Endothelial cell of umbilical vein (primary cell): Measurements from ENCODE around the gene TPPP2. TPM values are rescaled to one million over a fixed set of nuclear protein-coding genes. Genes with fewer than 3 reads are reported as not detected.

ENCODE experiments used
- Bru-seq: library from RNA; stranded (reverse); fragments of 400-500 nt; gene quantifications from one replicate; lab custom pipeline; 2021; lab: Mats Ljungman, UMichigan
- BruChase-seq, 2 experiments: library from RNA; stranded (reverse); fragments of 400-500 nt; gene quantifications; one replicate each; lab custom pipeline; 2021; lab: Mats Ljungman, UMichigan
- BruUV-seq: library from RNA; stranded (reverse); fragments of 400-500 nt; replicated peaks from 2 replicates; lab custom pipeline; 2021; lab: Mats Ljungman, UMichigan
- CTCF ChIA-PET: fragments of 300-600, 350-600 bp; sonication (Branson Sonifier 250); formaldehyde crosslinking; loops from one replicate; lab custom pipeline; 2021; ENCODE audit warnings: antibody characterized with exemption, inconsistent platforms; lab: Charles Lee
- POLR2A ChIA-PET: fragments of 300-600, 350-600 bp; sonication (Branson Sonifier 250); formaldehyde crosslinking; loops from one replicate; lab custom pipeline; 2021; ENCODE audit warnings: antibody characterized with exemption, inconsistent platforms; lab: Charles Lee
- DNase-seq: peaks from one replicate; pipeline ENCODE4 v3.0.0-alpha.2; 2011; ENCODE audit warnings: low read depth, low spot score
- FAIRE-seq: peaks from 2 replicates; lab custom pipeline; 2011; peaks lifted over from hg19 to GRCh38; lab: Jason Lieb, UNC
- H2AFZ ChIP-seq: 2 replicates; pipeline ENCODE4 v1.6.0; 2012; ENCODE audit warnings: low read depth, low read length, control low read depth, inconsistent platforms
- H3K27ac ChIP-seq: 2 replicates; pipeline ENCODE4 v1.5.1; 2011; ENCODE audit warnings: low read depth, mild to moderate bottlenecking, control low read depth, low read length, moderate library complexity; ENCODE audit not compliant: insufficient read depth
- H3K27me3 ChIP-seq, 2 experiments: 2 replicates each; pipeline versions ENCODE4 v1.6.0 to v1.6.1; 2011; ENCODE audit warnings: low read length in 2 of 2, mixed read lengths in 1 of 2; ENCODE audit not compliant: control insufficient read depth in 2 of 2, insufficient read depth in 2 of 2
- H3K36me3 ChIP-seq, 2 experiments: 2 replicates in 1 of 2; 3 replicates in 1 of 2; pipeline ENCODE4 v1.5.1; 2011; ENCODE audit warnings: low read length in 2 of 2, mild to moderate bottlenecking in 1 of 2, moderate library complexity in 1 of 2; ENCODE audit not compliant: control insufficient read depth in 2 of 2, insufficient read depth in 2 of 2; ENCODE audit errors: extremely low read depth in 1 of 2
- H3K4me1 ChIP-seq: 3 replicates; pipeline ENCODE4 v1.5.1; 2011; ENCODE audit warnings: mild to moderate bottlenecking, low read length; ENCODE audit not compliant: control insufficient read depth, insufficient read depth; ENCODE audit errors: extremely low read depth
- H3K4me2 ChIP-seq: 2 replicates; pipeline ENCODE4 v1.6.1; 2011; ENCODE audit warnings: low read length, control low read depth, mixed read lengths; ENCODE audit not compliant: insufficient read depth
- H3K4me3 ChIP-seq, 3 experiments: fragments of 200-600 bp in 1 of 3; sonication (generic), shearing (Covaris generic) in 1 of 3; replicated peaks in 1 of 3; 2 replicates each; pipeline ENCODE4 v1.5.1; 2011 to 2016; ENCODE audit warnings: control low read depth in 3 of 3, low read length in 3 of 3, mild to moderate bottlenecking in 2 of 3, inconsistent platforms in 1 of 3, low read depth in 1 of 3, moderate library complexity in 1 of 3; ENCODE audit not compliant: insufficient read depth in 1 of 3
- H3K79me2 ChIP-seq: 2 replicates; pipeline ENCODE4 v1.6.0; 2012; ENCODE audit warnings: low read length, inconsistent platforms; ENCODE audit not compliant: control insufficient read depth, insufficient read depth
- H3K9ac ChIP-seq: replicated peaks from 2 replicates; pipeline ENCODE3; 2011; ENCODE audit warnings: low read length, control low read depth; ENCODE audit not compliant: insufficient read depth; ENCODE audit errors: extremely low read depth
- H3K9me1 ChIP-seq: replicated peaks from 3 replicates; pipeline ENCODE4 v1.6.0; 2011; ENCODE audit warnings: mild to moderate bottlenecking, low read length; ENCODE audit not compliant: control insufficient read depth, insufficient read depth; ENCODE audit errors: extremely low read depth
- H3K9me3 ChIP-seq: replicated peaks from 2 replicates; pipeline ENCODE4 v1.5.1; 2012; ENCODE audit warnings: low read length, inconsistent platforms; ENCODE audit not compliant: control insufficient read depth, insufficient read depth
- H4K20me1 ChIP-seq: replicated peaks from 2 replicates; pipeline ENCODE3; 2011; ENCODE audit warnings: mild to moderate bottlenecking, low read length; ENCODE audit not compliant: control insufficient read depth, insufficient read depth; ENCODE audit errors: extremely low read depth
- EZH2 ChIP-seq: IDR thresholded peaks from 2 replicates; pipeline ENCODE4 v1.6.1; 2012; ENCODE audit warnings: borderline replicate concordance, low read depth, mild to moderate bottlenecking, moderate library complexity, low read length, inconsistent platforms; ENCODE audit not compliant: severe bottlenecking
- FOS ChIP-seq: IDR thresholded peaks from 2 replicates; pipeline ENCODE4 v1.6.1; 2011; ENCODE audit warnings: mild to moderate bottlenecking, low read length, moderate library complexity, borderline replicate concordance; ENCODE audit not compliant: insufficient read depth
- GATA2 ChIP-seq: IDR thresholded peaks from 2 replicates; pipeline ENCODE4 v1.7.0; 2011; ENCODE audit warnings: low read depth, mild to moderate bottlenecking, moderate library complexity, mixed read lengths, low read length; ENCODE audit not compliant: insufficient read length, insufficient read depth
- JUN ChIP-seq: IDR thresholded peaks from 2 replicates; pipeline ENCODE4 v1.6.1; 2011; ENCODE audit warnings: borderline replicate concordance, low read depth; ENCODE audit not compliant: insufficient read length, insufficient read depth
- MYC ChIP-seq: IDR thresholded peaks from one replicate; pipeline ENCODE4 v1.6.1; 2011; ENCODE audit warnings: mild to moderate bottlenecking, low read depth, low read length
- POLR2A ChIP-seq: IDR thresholded peaks from 2 replicates; pipeline ENCODE4 v1.6.1; 2012; ENCODE audit warnings: low read depth, mild to moderate bottlenecking, control low read depth, low read length
- POLR2AphosphoS5 ChIP-seq: IDR thresholded peaks from 2 replicates; pipeline ENCODE4 v1.6.1; 2012; ENCODE audit warnings: low read depth, mild to moderate bottlenecking, control low read depth, low read length, moderate library complexity; ENCODE audit not compliant: insufficient read depth
- dilution Hi-C: fragments of 300-500 bp; cut with MboI; formaldehyde crosslinking; loops from one replicate; pipeline ENCODE4 v1.15.0; 2019; ENCODE audit warnings: low sequenced_read_pairs; ENCODE audit not compliant: extremely low pct_ligation_motif_present
- intact Hi-C: fragments of 100-400 bp; cut with micrococcal nuclease; formaldehyde crosslinking; loops from one replicate; pipeline ENCODE4 v1.10.0; 2022
- long read RNA-seq: library from polyadenylated mRNA; stranded (forward); transcript quantifications from one replicate; pipeline ENCODE4 v2.0.0, GENCODE V29; 2021
- polyA minus RNA-seq, 3 experiments: library from RNA; depleted of rRNA, polyadenylated mRNA; stranded (reverse); fragments of >200 nt; gene quantifications; 1 replicate in 1 of 3; 2 replicates in 2 of 3; pipeline ENCODE4 v1.2.3, GENCODE V29; 2011
- polyA plus RNA-seq, 4 experiments: library from polyadenylated mRNA; depleted of rRNA in 3 of 4; stranded (reverse) in 3 of 4; unstranded in 1 of 4; fragments of >200 nt; gene quantifications; 2 replicates each; pipeline versions ENCODE4 v1.2.1 to v1.2.3, GENCODE V29; 2011 to 2012; ENCODE audit warnings: missing spikeins in 1 of 4
- total RNA-seq: library from RNA; stranded (reverse); gene quantifications from 2 replicates; pipeline ENCODE4 v1.2.3, GENCODE V29; 2021
- TF ChIP-seq, protein P1 (sequence below), 2 donors: IDR thresholded peaks; 1 replicate in 1 of 2; 2 replicates in 1 of 2; pipeline ENCODE4 v1.5.1; 2011; ENCODE audit warnings: low read length in 2 of 2, mild to moderate bottlenecking in 2 of 2, moderate library complexity in 2 of 2, control low read depth in 1 of 2, inconsistent platforms in 1 of 2, low read depth in 1 of 2; ENCODE audit not compliant: insufficient read depth in 1 of 2; ENCODE audit errors: extremely low read depth in 1 of 2
- TF ChIP-seq, protein P2 (sequence below): IDR thresholded peaks from 2 replicates; pipeline ENCODE4 v1.6.1; 2011; ENCODE audit not compliant: insufficient read depth, insufficient read length

The TPPP2 gene
- not detected in 2 replicates for total RNA-seq
- polyA plus RNA-seq = not detected in 2 replicates
- polyA plus RNA-seq (2011; cell fraction: cytosol; rRNA removed) = not detected in 2 replicates
- not detected in 2 replicates for polyA plus RNA-seq (2011; cell fraction: nucleus; rRNA removed)
- polyA plus RNA-seq (2012) = not detected in 2 replicates
- polyA minus RNA-seq = not detected in 2 replicates
- not detected for polyA minus RNA-seq (2011; cell fraction: cytosol; rRNA and poly(A)+ RNA removed)
- polyA minus RNA-seq (2011; cell fraction: nucleus; rRNA and poly(A)+ RNA removed) = not detected in 2 replicates
- Bru-seq, nascent RNA = not detected
- BruChase-seq, experiment 1, labeled RNA remaining after a 6-hour chase = not detected
- not detected for BruChase-seq, experiment 2, labeled RNA remaining after a 2-hour chase
- long read RNA-seq = 0 reads

DNA sequence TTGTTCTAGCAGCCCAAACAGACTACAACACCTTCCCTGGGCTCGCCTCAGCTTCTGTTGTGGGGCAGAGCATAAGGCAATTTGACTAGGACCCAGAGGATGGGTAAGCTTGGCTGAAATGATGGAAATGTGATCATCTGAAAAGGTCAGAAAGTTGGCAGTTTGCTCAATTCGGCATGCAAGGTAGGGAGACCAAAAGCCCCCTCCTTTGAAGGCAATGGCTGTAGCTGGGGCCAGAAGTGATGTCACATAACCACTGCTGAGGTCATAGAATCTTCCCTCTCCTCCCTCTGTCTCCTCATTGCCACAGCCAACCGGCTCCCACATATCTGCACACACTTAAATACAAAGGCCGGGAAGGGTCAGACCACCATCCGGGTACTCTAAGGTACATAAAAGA lies at the start of gene TPPP2:
TPPP2 (plus strand) TSS at position 301 of the 400 bp plus-strand sequence. CDS start 365 bp downstream, outside the sequence.
- POLR2A ChIA-PET = no interaction called here
- H3K9ac ChIP-seq = no peak within 1 kb of the TSS
- H3K79me2 ChIP-seq = no peaks in the 10 kb centered on the region
- H3K4me1 ChIP-seq = no peaks in the 10 kb centered on the region
- no TSS peak for BruUV-seq
- no peaks in the 10 kb centered on the region for H3K9me1 ChIP-seq
- FAIRE-seq (no peak), DNase-seq (no peak)
- dilution Hi-C loops (no loop called here), intact Hi-C loops (no loop called here)
- H3K27me3 ChIP-seq = peaks cover 30 to 34% of the 10 kb centered on the region in 2 experiments
- CTCF ChIA-PET = interaction anchor here (0.5 to 10.1 kb wide), 3 partner anchors 8 to 22 kb away, joined by 3 to 86 read pairs (median 3); no protein-coding TSS in a partner anchor
- no peak within 1 kb of the TSS for H3K4me3 ChIP-seq
- no peaks in the 10 kb centered on the region for H4K20me1 ChIP-seq
- H3K9me3 ChIP-seq = no peaks in the 10 kb centered on the region
- TF ChIP-seq, protein P1, sequence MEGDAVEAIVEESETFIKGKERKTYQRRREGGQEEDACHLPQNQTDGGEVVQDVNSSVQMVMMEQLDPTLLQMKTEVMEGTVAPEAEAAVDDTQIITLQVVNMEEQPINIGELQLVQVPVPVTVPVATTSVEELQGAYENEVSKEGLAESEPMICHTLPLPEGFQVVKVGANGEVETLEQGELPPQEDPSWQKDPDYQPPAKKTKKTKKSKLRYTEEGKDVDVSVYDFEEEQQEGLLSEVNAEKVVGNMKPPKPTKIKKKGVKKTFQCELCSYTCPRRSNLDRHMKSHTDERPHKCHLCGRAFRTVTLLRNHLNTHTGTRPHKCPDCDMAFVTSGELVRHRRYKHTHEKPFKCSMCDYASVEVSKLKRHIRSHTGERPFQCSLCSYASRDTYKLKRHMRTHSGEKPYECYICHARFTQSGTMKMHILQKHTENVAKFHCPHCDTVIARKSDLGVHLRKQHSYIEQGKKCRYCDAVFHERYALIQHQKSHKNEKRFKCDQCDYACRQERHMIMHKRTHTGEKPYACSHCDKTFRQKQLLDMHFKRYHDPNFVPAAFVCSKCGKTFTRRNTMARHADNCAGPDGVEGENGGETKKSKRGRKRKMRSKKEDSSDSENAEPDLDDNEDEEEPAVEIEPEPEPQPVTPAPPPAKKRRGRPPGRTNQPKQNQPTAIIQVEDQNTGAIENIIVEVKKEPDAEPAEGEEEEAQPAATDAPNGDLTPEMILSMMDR (IDR thresholded peaks at IDR 0.05; ENCODE audit: extremely low read depth in 1 of 2, insufficient read depth in 1 of 2, low read depth in 1 of 2, low read length in 2 of 2) = no peak
- TF ChIP-seq EZH2 (no peak), FOS (no peak), MYC (no peak), GATA2 (no peak), POLR2A (no peak), POLR2AphosphoS5 (no peak), JUN (no peak)
- TF ChIP-seq, protein P2, sequence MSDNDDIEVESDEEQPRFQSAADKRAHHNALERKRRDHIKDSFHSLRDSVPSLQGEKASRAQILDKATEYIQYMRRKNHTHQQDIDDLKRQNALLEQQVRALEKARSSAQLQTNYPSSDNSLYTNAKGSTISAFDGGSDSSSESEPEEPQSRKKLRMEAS = no peak
- H2AFZ ChIP-seq = no peak within 1 kb of the TSS
- H3K27ac ChIP-seq = no peak within 1 kb of the TSS
- no peak within 1 kb of the TSS for H3K4me2 ChIP-seq
- H3K36me3 ChIP-seq = no peaks in the 10 kb centered on the region
